Heart left ventricle (tissue), 13 donors: ENCODE data around the gene FAM209A.

Experiments
- POLR2A ChIP-seq, 2 donors: fragments of 450-650 bp; IDR thresholded peaks; one replicate each; pipeline ENCODE4 v1.6.1; 2017; ENCODE audit warnings: antibody characterized with exemption in 2 of 2, mild to moderate bottlenecking in 2 of 2, moderate library complexity in 2 of 2
- TF ChIP-seq, protein P1 (sequence below), 12 donors: fragments of 200-600 bp; sonication (generic) in 4 of 12; IDR thresholded peaks; one replicate each; pipeline versions ENCODE4 v1.5.0 to v1.8.0; 2018 to 2022; ENCODE audit warnings: antibody characterized with exemption in 12 of 12, mild to moderate bottlenecking in 5 of 12
- donor health status: ischemic (EF 13 %, LVEDD 7.1; RV severe dilation, severe dysfunction).
- donor health status: DM: no; HTN: yes; CAD: no.
- donor health status: DM: no; HTN: no; CAD: no.
- donor health status: ischemic (EF 25% LVEDD 6.9; RV normal size, moderate dysfunction).
- donor health status: ischemic (EF 25% LVEDD 5.7; RV mildly dilated, moderate dysfunction).
- donor health status: ischemic (EF 35%, LVEDD 5.7; RV mildly dilated, moderate dysfunction).
- donor health status: nonischemic (EF 11% LVEDD 7.7; RV severe dilation, severe dysfunction).
- donor health status: DM: yes; HTN: yes; CAD: no.
- donor health status: PGD.
- donor health status: ischemic (EF 29% LVEDD 5.4; RV normal size, mild dysfunction).
- donor health status: nonischemic (EF 23%, LVEDD 6.1; RV moderate dilation, normal function).

DNA sequence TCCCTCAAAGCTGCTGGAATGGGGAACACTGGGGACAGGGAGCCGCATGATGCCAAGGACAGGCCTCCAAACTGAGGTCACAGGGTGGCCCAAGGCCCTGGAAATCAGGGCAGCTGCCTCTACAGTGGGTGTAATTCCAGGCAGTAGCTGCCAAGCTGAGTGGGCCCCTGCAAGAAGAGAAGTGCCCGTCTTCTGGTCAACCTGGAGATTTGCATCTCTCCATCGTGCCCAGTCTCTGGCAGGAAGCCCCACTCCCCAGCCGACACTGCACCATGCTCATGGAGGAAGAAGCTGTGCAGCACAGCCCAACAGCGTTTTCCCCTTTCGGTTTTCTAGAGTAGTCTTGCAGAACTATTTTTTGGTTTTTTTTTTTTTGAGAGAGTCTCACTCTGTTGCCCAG is 2.2 kb upstream of the FAM209A start:
- TF ChIP-seq, protein P1, sequence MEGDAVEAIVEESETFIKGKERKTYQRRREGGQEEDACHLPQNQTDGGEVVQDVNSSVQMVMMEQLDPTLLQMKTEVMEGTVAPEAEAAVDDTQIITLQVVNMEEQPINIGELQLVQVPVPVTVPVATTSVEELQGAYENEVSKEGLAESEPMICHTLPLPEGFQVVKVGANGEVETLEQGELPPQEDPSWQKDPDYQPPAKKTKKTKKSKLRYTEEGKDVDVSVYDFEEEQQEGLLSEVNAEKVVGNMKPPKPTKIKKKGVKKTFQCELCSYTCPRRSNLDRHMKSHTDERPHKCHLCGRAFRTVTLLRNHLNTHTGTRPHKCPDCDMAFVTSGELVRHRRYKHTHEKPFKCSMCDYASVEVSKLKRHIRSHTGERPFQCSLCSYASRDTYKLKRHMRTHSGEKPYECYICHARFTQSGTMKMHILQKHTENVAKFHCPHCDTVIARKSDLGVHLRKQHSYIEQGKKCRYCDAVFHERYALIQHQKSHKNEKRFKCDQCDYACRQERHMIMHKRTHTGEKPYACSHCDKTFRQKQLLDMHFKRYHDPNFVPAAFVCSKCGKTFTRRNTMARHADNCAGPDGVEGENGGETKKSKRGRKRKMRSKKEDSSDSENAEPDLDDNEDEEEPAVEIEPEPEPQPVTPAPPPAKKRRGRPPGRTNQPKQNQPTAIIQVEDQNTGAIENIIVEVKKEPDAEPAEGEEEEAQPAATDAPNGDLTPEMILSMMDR (IDR thresholded peaks at IDR 0.05), result no peak
- TF ChIP-seq POLR2A (IDR thresholded peaks at IDR 0.05), result no peak
